Suprapubic skin (tissue), 2 donors: ENCODE measurements around the gene SCCPDH.

Experiments
- EP300 ChIP-seq: sonication (generic); formaldehyde crosslinking; IDR thresholded peaks from one replicate; pipeline ENCODE4 v1.6.1; 2017; ENCODE audit warnings: antibody characterized with exemption
- POLR2A ChIP-seq, 2 donors: fragments of 450-650 bp; IDR thresholded peaks; one replicate each; pipeline ENCODE4 v1.6.1; 2017; ENCODE audit warnings: antibody characterized with exemption in 2 of 2, mild to moderate bottlenecking in 2 of 2, moderate library complexity in 2 of 2

- no peak for TF ChIP-seq EP300
- no peak for TF ChIP-seq POLR2A (IDR thresholded peaks at IDR 0.05)
These were observed 23.8 kb downstream of the SCCPDH start for GRCh38 chr1:246748006-246748405.
